ENCODE measurements around the gene EGFR.

Gene EGFR

GRCh38 chr7:55142919-55143600 lies 124.2 kb downstream of the EGFR start:
- Histone ChIP-seq H3K9ac (ENCODE audit: low read length) (no peak overlapping the region), H3K4me1 (ENCODE audit: control insufficient read depth, insufficient read depth, low read length) (no peaks in the 10 kb centered on the region; the same call in 1 of the 2 replicates), H3K36me3 (ENCODE audit: control insufficient read depth, insufficient read depth, low read length) (no peaks in the 10 kb centered on the region), H3K27me3 (ENCODE audit: control insufficient read depth, insufficient read depth, low read length) (no peaks in the 10 kb centered on the region), H3K4me3 (ENCODE audit: low read depth, low read length) (no peak overlapping the region), H3K9me3 (ENCODE audit: control insufficient read depth, insufficient read depth, low read depth, low read length) (peaks cover 4% of the 10 kb centered on the region; the same call in 1 of the 2 replicates), H3K27ac (ENCODE audit: low read depth, low read length) (no peak overlapping the region)

DNA sequence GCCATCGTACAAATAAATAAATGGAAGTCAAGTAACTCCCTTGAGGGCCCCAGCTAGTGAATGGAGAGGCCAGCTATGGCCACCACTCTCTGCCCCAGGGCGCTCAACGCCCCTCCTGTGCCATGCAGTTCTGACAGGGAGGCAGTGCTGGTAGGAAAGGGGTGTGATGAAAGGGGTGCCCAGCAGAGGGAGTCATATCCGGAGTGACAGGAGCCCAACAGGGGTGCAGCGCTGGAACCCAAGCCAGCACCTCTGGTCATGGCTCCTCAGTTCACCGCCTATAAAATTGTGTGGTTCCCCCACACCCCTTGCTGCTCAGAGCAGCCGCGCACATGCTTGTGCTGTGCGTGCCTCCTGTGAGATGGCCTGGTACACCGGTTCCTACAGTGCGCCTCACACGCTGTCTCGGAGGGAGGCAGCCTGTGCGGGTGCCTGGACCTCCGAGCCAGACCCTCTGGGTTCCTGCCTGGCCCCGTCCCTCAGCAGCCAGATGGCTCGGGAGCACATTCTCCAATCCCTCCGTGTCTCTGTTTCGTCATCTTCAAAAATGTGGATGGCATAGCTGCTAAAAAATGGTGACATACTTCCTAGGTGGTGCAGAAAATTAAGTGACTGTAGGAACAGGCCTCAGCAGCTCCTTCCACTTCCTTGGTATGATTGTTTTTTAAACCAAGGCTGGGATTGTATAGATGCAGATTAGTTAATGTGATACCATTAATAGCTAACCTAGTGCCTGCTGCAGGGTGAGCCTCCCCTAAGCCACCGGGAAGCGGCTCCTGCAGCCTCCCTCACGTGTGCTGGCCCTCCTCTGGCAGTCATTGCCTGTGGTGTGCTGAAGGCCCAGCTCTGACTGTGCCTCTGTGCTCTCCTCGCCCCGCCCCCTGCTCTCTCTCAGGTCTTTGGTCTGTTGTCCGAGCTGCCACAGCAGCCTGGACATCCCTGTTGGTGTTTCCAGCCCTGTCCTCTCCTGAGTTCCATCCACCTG lies 125.8 kb downstream of the EGFR start:
- Histone ChIP-seq H3K9me3 (ENCODE audit: control insufficient read depth, insufficient read depth, low read depth, low read length) (no peaks in the 10 kb centered on the region), H3K4me1 (ENCODE audit: control insufficient read depth, insufficient read depth, low read length) (no peaks in the 10 kb centered on the region; the same call in 1 of the 2 replicates), H3K36me3 (ENCODE audit: control insufficient read depth, insufficient read depth, low read length) (no peaks in the 10 kb centered on the region), H3K4me3 (ENCODE audit: low read depth, low read length) (no peak overlapping the region), H3K27me3 (ENCODE audit: control insufficient read depth, insufficient read depth, low read length) (no peaks in the 10 kb centered on the region), H3K9ac (ENCODE audit: low read length) (no peak overlapping the region), H3K27ac (ENCODE audit: low read depth, low read length) (no peak overlapping the region)

GRCh38 chr7:55145606-55146005 lies 126.8 kb downstream of the EGFR start:
- H3K9me3 ChIP-seq (ENCODE audit: control insufficient read depth, insufficient read depth, low read depth, low read length), result no peaks in the 10 kb centered on the region
- H3K27me3 ChIP-seq (ENCODE audit: control insufficient read depth, insufficient read depth, low read length), result no peaks in the 10 kb centered on the region
- H3K4me1 ChIP-seq (ENCODE audit: control insufficient read depth, insufficient read depth, low read length), result no peaks in the 10 kb centered on the region; the same call in 1 of the 2 replicates
- no peak overlapping the region for H3K27ac ChIP-seq (ENCODE audit: low read depth, low read length)
- no peak overlapping the region for H3K4me3 ChIP-seq (ENCODE audit: low read depth, low read length)
- H3K9ac ChIP-seq (ENCODE audit: low read length), result no peak overlapping the region
- no peaks in the 10 kb centered on the region for H3K36me3 ChIP-seq (ENCODE audit: control insufficient read depth, insufficient read depth, low read length)

- Histone ChIP-seq H3K27ac (ENCODE audit: low read depth, low read length) (no peak overlapping the region), H3K36me3 (ENCODE audit: control insufficient read depth, insufficient read depth, low read length) (no peaks in the 10 kb centered on the region), H3K27me3 (ENCODE audit: control insufficient read depth, insufficient read depth, low read length) (no peaks in the 10 kb centered on the region)
These were observed 128.3 kb downstream of the EGFR start for GRCh38 chr7:55147101-55147500.

DNA sequence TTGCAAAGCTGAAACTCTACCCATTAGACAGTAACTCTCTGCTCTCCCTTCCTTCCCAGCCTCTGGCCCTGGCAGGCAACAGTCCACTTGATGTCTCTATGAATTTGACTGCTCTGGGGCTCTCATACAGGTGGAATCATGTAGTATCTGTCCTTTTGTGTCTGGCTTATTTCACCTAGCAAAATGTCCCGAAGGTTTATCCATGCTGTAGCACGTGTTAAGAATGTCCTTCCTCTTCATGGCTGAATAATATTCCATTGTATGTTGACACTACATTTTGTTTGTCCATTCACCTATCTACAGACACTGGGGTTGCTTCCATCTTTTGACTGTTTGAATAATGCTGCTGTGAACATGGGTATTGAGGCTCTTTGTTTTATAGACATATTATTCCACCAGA lies 128.9 kb downstream of the EGFR start:
- Histone ChIP-seq H3K27me3 (ENCODE audit: control insufficient read depth, insufficient read depth, low read length) (no peaks in the 10 kb centered on the region), H3K27ac (ENCODE audit: low read depth, low read length) (no peak overlapping the region), H3K4me1 (ENCODE audit: control insufficient read depth, insufficient read depth, low read length) (peaks cover 4% of the 10 kb centered on the region; the same call in 1 of the 2 replicates), H3K9me3 (ENCODE audit: control insufficient read depth, insufficient read depth, low read depth, low read length) (no peaks in the 10 kb centered on the region), H3K36me3 (ENCODE audit: control insufficient read depth, insufficient read depth, low read length) (no peaks in the 10 kb centered on the region), H3K9ac (ENCODE audit: low read length) (no peak overlapping the region), H3K4me3 (ENCODE audit: low read depth, low read length) (no peak overlapping the region)

More at GRCh38 chr7:55147101-55147500, 128.3 kb downstream of the EGFR start:
- Histone ChIP-seq H3K9me3 (ENCODE audit: control insufficient read depth, insufficient read depth, low read depth, low read length) (no peaks in the 10 kb centered on the region), H3K9ac (ENCODE audit: low read length) (no peak overlapping the region), H3K4me1 (ENCODE audit: control insufficient read depth, insufficient read depth, low read length) (no peaks in the 10 kb centered on the region; the same call in 1 of the 2 replicates), H3K4me3 (ENCODE audit: low read depth, low read length) (no peak overlapping the region)

DNA sequence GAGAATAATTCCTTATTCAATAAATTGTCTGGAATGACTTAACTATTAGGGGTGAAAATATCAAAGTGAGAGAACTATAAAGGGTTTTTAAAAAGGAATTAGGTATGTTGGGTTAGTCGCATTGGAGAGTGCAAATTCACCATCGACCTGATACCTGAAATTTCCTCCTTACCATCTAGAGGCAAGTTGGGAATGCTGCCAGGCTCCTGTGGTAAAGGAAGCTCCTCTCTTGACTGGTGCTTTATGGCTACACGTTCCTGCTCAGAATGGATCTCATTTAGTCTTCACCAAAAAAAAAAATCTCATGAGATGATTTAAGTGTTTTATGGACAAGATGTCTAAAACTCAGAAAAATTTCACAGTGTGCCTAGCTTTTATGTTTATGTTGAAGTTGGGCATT lies 129.8 kb downstream of the EGFR start:
- no peak overlapping the region for H3K9ac ChIP-seq (ENCODE audit: low read length)
- no peak overlapping the region for H3K4me3 ChIP-seq (ENCODE audit: low read depth, low read length)
- H3K27me3 ChIP-seq (ENCODE audit: control insufficient read depth, insufficient read depth, low read length), result no peaks in the 10 kb centered on the region
- no peaks in the 10 kb centered on the region for H3K9me3 ChIP-seq (ENCODE audit: control insufficient read depth, insufficient read depth, low read depth, low read length)
- H3K27ac ChIP-seq (ENCODE audit: low read depth, low read length), result no peak overlapping the region
- H3K36me3 ChIP-seq (ENCODE audit: control insufficient read depth, insufficient read depth, low read length), result no peaks in the 10 kb centered on the region
- peaks cover 5% of the 10 kb centered on the region; the same call in 1 of the 2 replicates for H3K4me1 ChIP-seq (ENCODE audit: control insufficient read depth, insufficient read depth, low read length)

- H3K27ac ChIP-seq (ENCODE audit: low read depth, low read length), result no peak overlapping the region
- H3K36me3 ChIP-seq (ENCODE audit: control insufficient read depth, insufficient read depth, low read length), result no peaks in the 10 kb centered on the region
- H3K9ac ChIP-seq (ENCODE audit: low read length), result no peak overlapping the region
- H3K4me3 ChIP-seq (ENCODE audit: low read depth, low read length), result no peak overlapping the region
- no peaks in the 10 kb centered on the region for H3K9me3 ChIP-seq (ENCODE audit: control insufficient read depth, insufficient read depth, low read depth, low read length)
- H3K27me3 ChIP-seq (ENCODE audit: control insufficient read depth, insufficient read depth, low read length), result no peaks in the 10 kb centered on the region
- H3K4me1 ChIP-seq (ENCODE audit: control insufficient read depth, insufficient read depth, low read length), result peaks cover 5% of the 10 kb centered on the region; the same call in 1 of the 2 replicates
These were observed 130.2 kb downstream of the EGFR start for GRCh38 chr7:55149001-55149400.

DNA sequence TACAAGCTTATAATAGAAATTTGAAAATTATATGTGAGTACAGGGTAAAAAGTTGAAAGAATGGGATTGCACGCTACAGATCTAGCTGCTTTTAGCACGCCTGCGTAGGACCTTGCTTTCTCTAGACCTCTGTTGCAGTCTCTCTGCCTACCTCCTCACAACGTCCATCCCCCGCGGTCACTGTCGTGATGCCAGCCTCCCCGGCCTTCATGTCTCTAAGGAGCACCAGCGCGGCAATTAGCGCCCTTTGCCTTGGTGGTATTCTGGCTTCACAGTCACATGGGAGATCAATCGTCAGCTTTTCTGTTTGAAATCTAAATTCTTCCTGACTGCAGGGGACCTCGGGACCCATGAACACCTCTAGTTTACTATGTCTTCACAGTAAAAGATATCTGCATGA lies 131.3 kb downstream of the EGFR start:
- Histone ChIP-seq H3K27ac (ENCODE audit: low read depth, low read length) (no peak overlapping the region), H3K4me3 (ENCODE audit: low read depth, low read length) (no peak overlapping the region), H3K4me1 (ENCODE audit: control insufficient read depth, insufficient read depth, low read length) (peaks cover 5% of the 10 kb centered on the region; the same call in 1 of the 2 replicates), H3K36me3 (ENCODE audit: control insufficient read depth, insufficient read depth, low read length) (no peaks in the 10 kb centered on the region), H3K9ac (ENCODE audit: low read length) (no peak overlapping the region), H3K27me3 (ENCODE audit: control insufficient read depth, insufficient read depth, low read length) (no peaks in the 10 kb centered on the region), H3K9me3 (ENCODE audit: control insufficient read depth, insufficient read depth, low read depth, low read length) (no peaks in the 10 kb centered on the region)

GRCh38 chr7:55150709-55151451 lies 132.1 kb downstream of the EGFR start:
- Histone ChIP-seq H3K4me1 (ENCODE audit: control insufficient read depth, insufficient read depth, low read length) (peaks cover 5% of the 10 kb centered on the region; the same call in 1 of the 2 replicates), H3K27me3 (ENCODE audit: control insufficient read depth, insufficient read depth, low read length) (no peaks in the 10 kb centered on the region), H3K9me3 (ENCODE audit: control insufficient read depth, insufficient read depth, low read depth, low read length) (no peaks in the 10 kb centered on the region), H3K36me3 (ENCODE audit: control insufficient read depth, insufficient read depth, low read length) (no peaks in the 10 kb centered on the region), H3K9ac (ENCODE audit: low read length) (no peak overlapping the region), H3K4me3 (ENCODE audit: low read depth, low read length) (no peak overlapping the region), H3K27ac (ENCODE audit: low read depth, low read length) (no peak overlapping the region)

DNA sequence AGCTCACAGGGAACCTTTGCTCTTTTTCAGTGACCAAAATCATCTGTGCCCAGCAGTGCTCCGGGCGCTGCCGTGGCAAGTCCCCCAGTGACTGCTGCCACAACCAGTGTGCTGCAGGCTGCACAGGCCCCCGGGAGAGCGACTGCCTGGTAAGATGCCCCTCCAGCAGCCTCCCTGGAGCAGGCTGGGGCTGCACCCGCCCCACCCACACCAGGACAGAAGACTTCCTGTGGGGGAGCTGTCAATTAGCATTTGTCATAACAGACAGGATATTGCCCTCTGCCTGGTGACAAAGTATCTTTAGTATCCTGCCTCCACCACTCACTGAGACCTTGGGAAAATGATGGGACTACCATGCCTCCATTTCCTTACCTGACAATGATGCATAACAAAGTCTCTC lies 133.7 kb downstream of the EGFR start:
- no peaks in the 10 kb centered on the region for H3K9me3 ChIP-seq (ENCODE audit: control insufficient read depth, insufficient read depth, low read depth, low read length)
- no peaks in the 10 kb centered on the region for H3K36me3 ChIP-seq (ENCODE audit: control insufficient read depth, insufficient read depth, low read length)
- H3K27me3 ChIP-seq (ENCODE audit: control insufficient read depth, insufficient read depth, low read length), result no peaks in the 10 kb centered on the region
- H3K4me3 ChIP-seq (ENCODE audit: low read depth, low read length), result no peak overlapping the region
- H3K4me1 ChIP-seq (ENCODE audit: control insufficient read depth, insufficient read depth, low read length), result peaks cover 18% of the 10 kb centered on the region
- H3K9ac ChIP-seq (ENCODE audit: low read length), result no peak overlapping the region
- no peak overlapping the region for H3K27ac ChIP-seq (ENCODE audit: low read depth, low read length)

Measured in HUES6 (cell line).